ENCODE results near the gene CHST15. TPM values are rescaled to one million over a fixed set of nuclear protein-coding genes. Genes with fewer than 3 reads are reported as not detected.

The CHST15 gene
- total RNA-seq, 2 donors from 2014 or later: 4.7 to 10.2 TPM

- intact Hi-C loops (cut with DNase I): no loop called here
- TF ChIP-seq CTCF (IDR thresholded peaks at IDR 0.05): no peak
- no peak overlapping the region for H3K27ac ChIP-seq
- no peak for DNase-seq
- no peak overlapping the region for H3K4me3 ChIP-seq
- peaks cover 42% of the 10 kb centered on the region for H3K27me3 ChIP-seq
- H3K9ac ChIP-seq (ENCODE audit: low read depth in 2 of 2, low read length in 2 of 2): no peak overlapping the region
- H3K36me3 ChIP-seq: no peaks in the 10 kb centered on the region
- no peaks in the 10 kb centered on the region for H3K9me3 ChIP-seq
- peaks cover 10% of the 10 kb centered on the region for H3K4me1 ChIP-seq
Measured at GRCh38 chr10:124089859-124090258, 3.5 kb downstream of the CHST15 start.

- Histone ChIP-seq H3K4me1 (peaks cover 10% of the 10 kb centered on the region), H3K9ac (ENCODE audit: low read depth in 2 of 2, low read length in 2 of 2) (no peak overlapping the region), H3K9me3 (no peaks in the 10 kb centered on the region), H3K27me3 (peaks cover 32% of the 10 kb centered on the region), H3K4me3 (no peak overlapping the region), H3K36me3 (no peaks in the 10 kb centered on the region), H3K27ac (no peak overlapping the region)
- intact Hi-C loops (cut with DNase I): no loop called here
- TF ChIP-seq CTCF (IDR thresholded peaks at IDR 0.05): no peak
- no peak for DNase-seq
Measured at GRCh38 chr10:124088915-124089314, 4.5 kb downstream of the CHST15 start.

GRCh38 chr10:124087672-124088634 is 5.4 kb downstream of the CHST15 start:
- H3K9ac ChIP-seq (ENCODE audit: low read depth in 2 of 2, low read length in 2 of 2): no peak overlapping the region

GRCh38 chr10:124086787-124087671 is 6.4 kb downstream of the CHST15 start:
- peaks cover 10% of the 10 kb centered on the region for H3K4me1 ChIP-seq
- no peaks in the 10 kb centered on the region for H3K9me3 ChIP-seq
- no peak overlapping the region for H3K27ac ChIP-seq
- H3K27me3 ChIP-seq: peaks cover 15% of the 10 kb centered on the region
- no peak overlapping the region for H3K4me3 ChIP-seq
- TF ChIP-seq CTCF (IDR thresholded peaks at IDR 0.05): no peak
- no peaks in the 10 kb centered on the region for H3K36me3 ChIP-seq
- no peak for DNase-seq
- peak overlapping the region in 1 of 2 donors; percentile 14 for H3K9ac ChIP-seq (ENCODE audit: low read depth in 2 of 2, low read length in 2 of 2)
- intact Hi-C loops (cut with DNase I): no loop called here

More at GRCh38 chr10:124087672-124088634, 5.4 kb downstream of the CHST15 start:
- peak; percentile 77 for DNase-seq
- no peaks in the 10 kb centered on the region for H3K9me3 ChIP-seq
- TF ChIP-seq CTCF (IDR thresholded peaks at IDR 0.05): no peak
- H3K27me3 ChIP-seq: peaks cover 25% of the 10 kb centered on the region
- intact Hi-C loops (cut with DNase I): no loop called here
- no peak overlapping the region for H3K4me3 ChIP-seq
- no peaks in the 10 kb centered on the region for H3K36me3 ChIP-seq
- peaks cover 10% of the 10 kb centered on the region for H3K4me1 ChIP-seq
- no peak overlapping the region for H3K27ac ChIP-seq

- Histone ChIP-seq H3K27ac (no peak overlapping the region), H3K4me1 (peaks cover 10% of the 10 kb centered on the region)
- DNase-seq: no peak
Measured at GRCh38 chr10:124086097-124086710, 7.2 kb downstream of the CHST15 start.

More at GRCh38 chr10:124086097-124086710, 7.2 kb downstream of the CHST15 start:
- peaks cover 7% of the 10 kb centered on the region for H3K27me3 ChIP-seq
- no peak for TF ChIP-seq CTCF (IDR thresholded peaks at IDR 0.05)
- H3K9me3 ChIP-seq: no peaks in the 10 kb centered on the region
- intact Hi-C loops (cut with DNase I): no loop called here
- H3K4me3 ChIP-seq: no peak overlapping the region
- H3K36me3 ChIP-seq: no peaks in the 10 kb centered on the region
- H3K9ac ChIP-seq (ENCODE audit: low read depth in 2 of 2, low read length in 2 of 2): no peak overlapping the region

Data from colonic mucosa (tissue), 4 donors.